Gastrocnemius medialis (tissue), 4 donors: ENCODE results near the gene CRYGS. TPM values are rescaled to one million over a fixed set of nuclear protein-coding genes. Genes with fewer than 3 reads are reported as not detected.
"Not testable (repeated sequence)": the region's sequence is repeated elsewhere in the genome, so short reads cannot be mapped to it uniquely, and the experiment has no call there.

Experiments used
- ATAC-seq, 2 donors: fragments of 150-250 bp; one replicate each; pipeline ENCODE4 v1.9.1; 2016
- DNase-seq, 2 donors: peaks; one replicate each; pipeline ENCODE4 v3.0.0-alpha.2; 2019
- H3K27ac ChIP-seq, 4 donors: fragments of 200-600 bp; sonication (generic); 1 replicate in 1 of 4; 2 replicates in 3 of 4; pipeline ENCODE4 v1.5.1; 2016 to 2018; ENCODE audit warnings: mild to moderate bottlenecking in 2 of 4, moderate library complexity in 1 of 4
- H3K27me3 ChIP-seq, 3 donors: fragments of 200-600 bp; sonication (generic) in 2 of 3; 1 replicate in 1 of 3; 2 replicates in 2 of 3; pipeline versions ENCODE4 v1.5.1 to v1.6.0; 2016 to 2019; ENCODE audit warnings: mild to moderate bottlenecking in 1 of 3, moderate library complexity in 1 of 3
- H3K36me3 ChIP-seq, 2 donors: fragments of 200-600 bp; sonication (generic) in 1 of 2; one replicate each; pipeline ENCODE4 v1.5.1; 2017 to 2018
- H3K4me1 ChIP-seq, 2 donors: fragments of 200-600 bp; sonication (generic) in 1 of 2; one replicate each; pipeline ENCODE4 v1.5.1; 2016 to 2017; ENCODE audit warnings: mild to moderate bottlenecking in 2 of 2
- H3K4me3 ChIP-seq, 4 donors: fragments of 200-600 bp; sonication (generic) in 3 of 4; 1 replicate in 1 of 4; 2 replicates in 3 of 4; pipeline ENCODE4 v1.5.1; 2016 to 2019; ENCODE audit warnings: mild to moderate bottlenecking in 2 of 4
- H3K9me3 ChIP-seq, 3 donors: fragments of 200-600 bp; sonication (generic) in 2 of 3; 1 replicate in 1 of 3; 2 replicates in 2 of 3; pipeline ENCODE4 v1.5.1; 2016 to 2019
- POLR2A ChIP-seq, 2 donors: fragments of 450-650 bp; IDR thresholded peaks; one replicate each; pipeline ENCODE4 v1.6.1; 2017; ENCODE audit warnings: antibody characterized with exemption in 2 of 2, mild to moderate bottlenecking in 2 of 2, moderate library complexity in 2 of 2
- in situ Hi-C, 4 donors: fragments of 200-750 bp; cut with MboI; loops; one replicate each; pipeline versions ENCODE4 v1.15.0 to v1.8.0; 2017; ENCODE audit warnings: low sequenced_read_pairs in 4 of 4
- intact Hi-C: fragments of 100-400 bp; cut with DNase I; formaldehyde crosslinking; loops from one replicate; pipeline ENCODE4 v1.15.1; 2023; ENCODE audit warnings: low total_unique reads
- total RNA-seq, 4 donors: library from RNA; depleted of rRNA; stranded (reverse); fragments of >200 nt; gene quantifications; one replicate each; pipeline versions ENCODE4 v1.1.0 to v1.2.3, GENCODE V29; 2016
- TF ChIP-seq, protein P1 (sequence below), 5 experiments: fragments of 450-650 bp in 3 of 5; fragments of 200-600 bp in 2 of 5; sonication (generic) in 2 of 5; IDR thresholded peaks in 4 of 5; conservative IDR thresholded peaks in 1 of 5; 1 replicate in 4 of 5; 2 replicates in 1 of 5; pipeline ENCODE4 v1.5.1; 2016 to 2019; ENCODE audit warnings: antibody characterized with exemption in 5 of 5, mild to moderate bottlenecking in 3 of 5, moderate library complexity in 3 of 5

Gene CRYGS
- total RNA-seq, 4 donors from 2014 or later = 2.1 TPM; not detected in 3

DNA sequence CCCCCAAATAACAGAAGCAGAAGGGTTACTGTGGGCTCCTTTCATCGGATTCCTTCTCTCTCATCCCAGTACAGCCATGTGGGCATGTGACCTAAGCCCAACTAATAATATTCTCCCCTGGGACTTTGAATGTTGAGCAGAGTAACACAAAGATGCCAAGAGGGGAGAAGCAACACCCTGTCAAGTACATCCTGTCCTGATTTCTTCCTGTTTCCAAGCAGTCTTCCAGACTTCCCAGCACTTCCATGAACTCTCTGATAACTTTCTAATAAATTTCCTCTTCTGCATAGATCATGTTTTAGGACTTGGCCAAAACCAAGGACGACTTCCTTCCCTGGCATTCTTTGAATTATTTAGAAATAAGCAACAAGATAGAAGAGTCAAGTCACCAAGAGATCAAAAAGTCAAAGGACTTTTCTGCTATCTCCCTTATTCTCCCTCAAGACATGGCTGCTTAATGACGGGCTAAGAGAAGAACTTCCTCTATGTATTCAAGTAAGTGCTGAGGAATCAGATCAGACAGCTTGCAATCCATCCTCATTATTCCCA, 37.9 kb downstream of the CRYGS start:
- H3K36me3 ChIP-seq = no peaks in the 10 kb centered on the region
- H3K4me1 ChIP-seq = no peaks in the 10 kb centered on the region
- in situ Hi-C loops (no loop called here), intact Hi-C loops (no loop called here)
- ATAC-seq = no peak
- H3K27ac ChIP-seq = no peak overlapping the region
- no peak for DNase-seq
- H3K9me3 ChIP-seq = no peaks in the 10 kb centered on the region
- no peak overlapping the region for H3K4me3 ChIP-seq
- TF ChIP-seq, protein P1, sequence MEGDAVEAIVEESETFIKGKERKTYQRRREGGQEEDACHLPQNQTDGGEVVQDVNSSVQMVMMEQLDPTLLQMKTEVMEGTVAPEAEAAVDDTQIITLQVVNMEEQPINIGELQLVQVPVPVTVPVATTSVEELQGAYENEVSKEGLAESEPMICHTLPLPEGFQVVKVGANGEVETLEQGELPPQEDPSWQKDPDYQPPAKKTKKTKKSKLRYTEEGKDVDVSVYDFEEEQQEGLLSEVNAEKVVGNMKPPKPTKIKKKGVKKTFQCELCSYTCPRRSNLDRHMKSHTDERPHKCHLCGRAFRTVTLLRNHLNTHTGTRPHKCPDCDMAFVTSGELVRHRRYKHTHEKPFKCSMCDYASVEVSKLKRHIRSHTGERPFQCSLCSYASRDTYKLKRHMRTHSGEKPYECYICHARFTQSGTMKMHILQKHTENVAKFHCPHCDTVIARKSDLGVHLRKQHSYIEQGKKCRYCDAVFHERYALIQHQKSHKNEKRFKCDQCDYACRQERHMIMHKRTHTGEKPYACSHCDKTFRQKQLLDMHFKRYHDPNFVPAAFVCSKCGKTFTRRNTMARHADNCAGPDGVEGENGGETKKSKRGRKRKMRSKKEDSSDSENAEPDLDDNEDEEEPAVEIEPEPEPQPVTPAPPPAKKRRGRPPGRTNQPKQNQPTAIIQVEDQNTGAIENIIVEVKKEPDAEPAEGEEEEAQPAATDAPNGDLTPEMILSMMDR (IDR thresholded peaks at IDR 0.05 in 4 of 5, conservative IDR thresholded peaks at IDR 0.05 in 1 of 5) = no peak
- TF ChIP-seq POLR2A (IDR thresholded peaks at IDR 0.05) = no peak
- no peaks in the 10 kb centered on the region for H3K27me3 ChIP-seq

DNA sequence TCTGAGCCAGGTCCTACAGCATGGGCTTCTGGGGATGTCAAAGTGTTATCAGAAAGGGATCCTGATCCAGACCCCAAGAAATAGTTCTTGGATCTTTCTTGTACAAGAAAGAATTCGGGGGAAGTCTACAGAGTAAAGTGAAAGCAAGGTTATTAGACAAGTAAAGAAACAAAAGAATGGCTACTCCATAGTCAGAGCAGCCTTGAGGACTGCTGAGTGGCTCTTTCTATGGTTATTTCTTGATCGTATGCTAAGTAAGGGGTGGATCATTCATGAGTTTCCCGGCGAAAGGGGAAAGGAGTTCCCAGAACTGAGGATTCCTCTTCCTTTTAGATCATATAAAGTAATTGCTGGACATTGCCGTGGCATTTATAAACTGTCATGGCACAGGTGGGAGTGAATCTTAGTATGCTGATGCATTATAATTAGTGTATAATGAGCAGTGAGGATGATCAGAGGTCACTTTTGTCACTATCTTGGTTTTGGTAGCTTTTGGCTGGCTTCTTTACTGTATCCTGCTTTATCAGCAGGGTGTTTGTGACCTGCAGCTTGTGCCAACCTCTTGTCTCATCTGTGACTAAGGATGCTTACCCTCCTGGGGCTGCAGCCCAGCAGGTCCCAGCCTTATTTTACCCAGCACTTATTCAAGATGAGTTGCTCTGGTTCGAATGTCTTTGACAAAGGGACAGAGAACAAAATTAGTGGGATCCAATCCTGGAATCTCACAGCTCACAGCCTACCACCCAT, 41.0 kb downstream of the CRYGS start:
- TF ChIP-seq, protein P1 (IDR thresholded peaks at IDR 0.05 in 4 of 5, conservative IDR thresholded peaks at IDR 0.05 in 1 of 5) = no peak
- TF ChIP-seq POLR2A (IDR thresholded peaks at IDR 0.05) = no peak
- Histone ChIP-seq H3K9me3 (no peaks in the 10 kb centered on the region), H3K4me1 (no peaks in the 10 kb centered on the region), H3K36me3 (no peaks in the 10 kb centered on the region), H3K27ac (no peak overlapping the region), H3K27me3 (no peaks in the 10 kb centered on the region), H3K4me3 (no peak overlapping the region)
- intact Hi-C loops = no loop called here
- ATAC-seq (no peak), DNase-seq (no peak)
- in situ Hi-C loops = no loop called here

DNA sequence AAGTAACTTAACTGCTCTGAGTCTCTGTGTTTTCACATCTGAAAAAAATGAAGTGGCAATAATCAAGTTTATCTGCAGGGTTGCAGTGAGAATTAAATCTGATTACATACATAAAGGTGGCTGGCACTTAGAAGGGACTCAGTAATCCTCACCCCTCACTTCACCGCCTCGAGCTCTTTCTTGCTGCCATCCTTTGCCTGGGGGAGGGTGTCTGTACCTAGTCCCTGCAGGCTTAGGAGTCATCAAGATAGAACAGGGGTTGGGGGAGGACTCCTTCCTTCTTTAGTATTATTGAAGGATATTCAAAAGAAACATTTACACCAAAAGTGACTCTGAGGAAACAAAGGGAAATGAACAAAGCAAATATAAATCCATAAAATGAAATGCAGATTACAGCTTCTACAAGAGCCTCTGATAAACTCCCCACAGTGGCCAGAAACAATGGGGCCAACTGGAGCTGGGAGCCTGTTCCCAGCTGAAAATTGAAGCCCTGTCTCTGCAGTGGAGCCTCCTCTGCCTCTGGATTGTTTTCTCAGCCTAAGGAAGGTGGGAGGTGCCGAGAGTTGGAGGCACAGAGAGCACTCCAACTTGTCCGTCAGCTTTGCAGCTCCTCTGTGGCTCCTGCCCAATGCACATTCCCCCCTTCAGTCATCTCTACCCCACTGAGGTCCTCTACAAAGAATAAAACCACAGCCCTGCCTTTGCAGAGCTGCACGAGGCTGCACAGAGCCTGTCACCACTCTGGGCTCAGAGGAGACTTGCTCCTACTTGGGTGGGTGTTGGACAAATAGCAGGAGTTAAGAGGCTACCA, 41.8 kb downstream of the CRYGS start:
- no peak for DNase-seq
- TF ChIP-seq, protein P1 (IDR thresholded peaks at IDR 0.05 in 4 of 5, conservative IDR thresholded peaks at IDR 0.05 in 1 of 5) = no peak
- no peak for TF ChIP-seq POLR2A (IDR thresholded peaks at IDR 0.05)
- Histone ChIP-seq H3K9me3 (no peaks in the 10 kb centered on the region), H3K36me3 (no peaks in the 10 kb centered on the region), H3K27ac (no peak overlapping the region), H3K4me1 (no peaks in the 10 kb centered on the region), H3K4me3 (no peak overlapping the region), H3K27me3 (no peaks in the 10 kb centered on the region)
- intact Hi-C loops (no loop called here), in situ Hi-C loops (no loop called here)
- no peak for ATAC-seq

DNA sequence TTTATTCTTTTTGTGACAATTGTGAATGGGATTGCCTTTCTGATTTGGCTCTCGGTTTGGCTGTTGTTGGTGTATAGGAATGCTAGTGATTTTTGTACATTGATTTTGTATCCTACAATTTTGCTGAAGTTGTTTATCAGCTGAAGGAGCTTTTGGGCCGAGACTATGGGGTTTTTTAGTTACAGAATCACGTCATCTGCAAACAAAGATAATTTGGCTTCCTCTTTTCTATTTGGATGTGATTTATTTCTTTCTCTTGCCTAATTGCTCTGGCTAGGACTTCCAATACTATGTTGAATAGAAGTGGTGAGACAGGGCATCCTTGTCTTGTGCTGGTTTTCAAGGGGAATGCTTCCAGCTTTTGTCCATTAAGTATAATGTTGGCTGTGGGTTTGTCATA, 44.2 kb downstream of the CRYGS start:
- DNase-seq, H3K27ac ChIP-seq, H3K36me3 ChIP-seq, H3K4me3 ChIP-seq, H3K9me3 ChIP-seq, H3K4me1 ChIP-seq, ATAC-seq, intact Hi-C loops, in situ Hi-C loops, H3K27me3 ChIP-seq: not testable (repeated sequence)

DNA sequence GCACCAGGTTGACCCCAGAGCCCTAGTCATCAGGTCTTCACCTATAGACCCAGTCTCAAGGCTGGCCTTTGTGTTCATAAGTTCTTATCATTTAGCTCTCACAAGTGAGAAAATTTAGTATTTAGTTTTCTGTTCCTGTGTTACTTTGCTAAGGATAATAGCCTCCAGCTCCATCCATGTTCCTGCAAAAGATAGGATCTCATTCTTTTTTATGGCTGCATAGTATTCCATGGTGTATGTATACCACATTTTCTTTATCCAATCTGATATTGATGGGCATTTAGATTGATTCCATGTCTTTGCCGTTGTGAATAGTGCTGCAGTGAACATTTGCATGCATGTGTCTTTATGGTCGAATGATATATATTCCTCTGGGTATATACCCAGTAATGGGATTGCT, 46.2 kb downstream of the CRYGS start:
- intact Hi-C loops, ATAC-seq, H3K9me3 ChIP-seq, H3K36me3 ChIP-seq, in situ Hi-C loops, DNase-seq, H3K4me1 ChIP-seq, H3K27me3 ChIP-seq, H3K4me3 ChIP-seq, H3K27ac ChIP-seq: not testable (repeated sequence)
